Breast epithelium (tissue), 4 donors: Measurements from ENCODE around the gene AHCTF1. TPM values are rescaled to one million over a fixed set of nuclear protein-coding genes. Genes with fewer than 3 reads are reported as not detected.

ENCODE experiments used
- DNase-seq, 2 donors: peaks; one replicate each; pipeline ENCODE4 v3.0.0-alpha.2; 2019; ENCODE audit warnings: low spot score in 2 of 2
- H3K27ac ChIP-seq, 2 donors: fragments of 200-600 bp; sonication (generic) in 1 of 2; one replicate each; pipeline ENCODE4 v1.5.1; 2016 to 2019; ENCODE audit warnings: mild to moderate bottlenecking in 1 of 2
- H3K27me3 ChIP-seq, 2 donors: fragments of 200-600 bp; sonication (generic) in 1 of 2; one replicate each; pipeline versions ENCODE4 v1.5.1 to v1.6.0; 2017 to 2019; ENCODE audit warnings: control low read depth in 1 of 2, mild to moderate bottlenecking in 1 of 2
- H3K36me3 ChIP-seq: fragments of 200-600 bp; one replicate; pipeline ENCODE4 v1.5.1; 2019
- H3K4me1 ChIP-seq, 2 donors: fragments of 200-600 bp; sonication (generic); one replicate each; pipeline ENCODE4 v1.5.1; 2016 to 2019; ENCODE audit warnings: control low read depth in 1 of 2
- H3K4me3 ChIP-seq, 3 donors: fragments of 200-600 bp; sonication (generic); 1 replicate in 2 of 3; 2 replicates in 1 of 3; pipeline ENCODE4 v1.5.1; 2016 to 2019; ENCODE audit warnings: mild to moderate bottlenecking in 3 of 3, moderate library complexity in 2 of 3
- H3K9me3 ChIP-seq, 2 donors: fragments of 200-600 bp; sonication (generic) in 1 of 2; one replicate each; pipeline ENCODE4 v1.5.1; 2016 to 2019; ENCODE audit warnings: control low read depth in 1 of 2
- CTCF ChIP-seq, 3 donors: fragments of 450-650 bp; IDR thresholded peaks; one replicate each; pipeline ENCODE4 v1.5.1; 2016 to 2017; ENCODE audit warnings: antibody characterized with exemption in 3 of 3, mild to moderate bottlenecking in 3 of 3, moderate library complexity in 3 of 3
- POLR2A ChIP-seq: fragments of 450-650 bp; IDR thresholded peaks from one replicate; pipeline ENCODE4 v1.6.1; 2016; ENCODE audit warnings: antibody characterized with exemption, mild to moderate bottlenecking, moderate library complexity
- POLR2AphosphoS5 ChIP-seq, 3 donors: sonication (generic); formaldehyde crosslinking; IDR thresholded peaks; one replicate each; pipeline ENCODE4 v1.6.1; 2017; ENCODE audit warnings: antibody characterized with exemption in 3 of 3
- intact Hi-C: fragments of 100-400 bp; cut with DNase I; formaldehyde crosslinking; loops from one replicate; pipeline ENCODE4 v1.15.1; 2023; ENCODE audit warnings: low total_unique reads
- total RNA-seq, 3 donors: library from RNA; depleted of rRNA; stranded (reverse); fragments of >200 nt; gene quantifications; one replicate each; pipeline ENCODE4 v1.1.0, GENCODE V29; 2016

The AHCTF1 gene
- total RNA-seq, 3 donors from 2014 or later = 44.9 to 82.2 (median 55.9) TPM

- H3K27ac ChIP-seq = no peak overlapping the region
- H3K9me3 ChIP-seq = peaks cover 15 to 52% of the 10 kb centered on the region in 2 donors
- intact Hi-C loops = no loop called here
- H3K36me3 ChIP-seq = no peaks in the 10 kb centered on the region
- TF ChIP-seq POLR2A (no peak), POLR2AphosphoS5 (IDR thresholded peaks at IDR 0.05) (no peak), CTCF (IDR thresholded peaks at IDR 0.05) (no peak)
- DNase-seq = no peak
- H3K4me3 ChIP-seq = no peak overlapping the region
- H3K4me1 ChIP-seq = no peaks in the 10 kb centered on the region
- H3K27me3 ChIP-seq = no peaks in the 10 kb centered on the region
Measured at GRCh38 chr1:246969621-246970020, 37.9 kb upstream of the AHCTF1 start.

- no peak overlapping the region for H3K4me3 ChIP-seq
- peaks cover 15 to 33% of the 10 kb centered on the region in 2 donors for H3K9me3 ChIP-seq
- no peaks in the 10 kb centered on the region for H3K36me3 ChIP-seq
- no peaks in the 10 kb centered on the region for H3K4me1 ChIP-seq
- intact Hi-C loops = no loop called here
- TF ChIP-seq POLR2AphosphoS5 (IDR thresholded peaks at IDR 0.05) = no peak
- TF ChIP-seq POLR2A = no peak
- TF ChIP-seq CTCF (IDR thresholded peaks at IDR 0.05) = no peak
- no peaks in the 10 kb centered on the region for H3K27me3 ChIP-seq
- H3K27ac ChIP-seq = no peak overlapping the region
- no peak for DNase-seq
Measured at GRCh38 chr1:246966502-246966901, 34.8 kb upstream of the AHCTF1 start.

- Histone ChIP-seq H3K4me1 (no peaks in the 10 kb centered on the region), H3K9me3 (no peaks in the 10 kb centered on the region), H3K27ac (no peak overlapping the region), H3K27me3 (no peaks in the 10 kb centered on the region), H3K36me3 (no peaks in the 10 kb centered on the region), H3K4me3 (no peak overlapping the region)
- TF ChIP-seq POLR2A (no peak), POLR2AphosphoS5 (IDR thresholded peaks at IDR 0.05) (no peak), CTCF (IDR thresholded peaks at IDR 0.05) (no peak)
- intact Hi-C loops = no loop called here
- no peak for DNase-seq
Measured at GRCh38 chr1:246959944-246960693, 28.4 kb upstream of the AHCTF1 start.

GRCh38 chr1:246954126-246954525, 22.4 kb upstream of the AHCTF1 start:
- TF ChIP-seq CTCF (IDR thresholded peaks at IDR 0.05) = no peak
- no peak for TF ChIP-seq POLR2A
- TF ChIP-seq POLR2AphosphoS5 (IDR thresholded peaks at IDR 0.05) = no peak
- H3K36me3 ChIP-seq = no peaks in the 10 kb centered on the region
- H3K9me3 ChIP-seq = no peaks in the 10 kb centered on the region
- DNase-seq = no peak
- H3K4me3 ChIP-seq = no peak overlapping the region
- no peaks in the 10 kb centered on the region for H3K27me3 ChIP-seq
- no peaks in the 10 kb centered on the region for H3K4me1 ChIP-seq
- no peak overlapping the region for H3K27ac ChIP-seq
- intact Hi-C loops = no loop called here

GRCh38 chr1:246951413-246951812, 19.7 kb upstream of the AHCTF1 start:
- no peaks in the 10 kb centered on the region for H3K36me3 ChIP-seq
- no peaks in the 10 kb centered on the region for H3K4me1 ChIP-seq
- H3K27me3 ChIP-seq = no peaks in the 10 kb centered on the region
- no peak for DNase-seq
- intact Hi-C loops = no loop called here
- no peak overlapping the region for H3K27ac ChIP-seq
- no peaks in the 10 kb centered on the region for H3K9me3 ChIP-seq
- TF ChIP-seq POLR2AphosphoS5 (IDR thresholded peaks at IDR 0.05) (no peak), POLR2A (no peak), CTCF (IDR thresholded peaks at IDR 0.05) (no peak)
- H3K4me3 ChIP-seq = no peak overlapping the region
